Stimulated activated naive B cell treated with anti-CD40 and anti-IgM and Interleukin-4, amounts not matched to agents 10 μg/mL and 1 μg/mL and 100 μg/mL, for 72 hours (primary cell): ENCODE measurements around the gene RBFOX1.

ENCODE experiments used
- ATAC-seq, 2 donors: fragments of 150-1000 bp; cut with Tn5 transposase; replicated peaks; 2 replicates each; pipeline ENCODE4 v1.10.0; 2021; ENCODE audit warnings: moderate library complexity in 1 of 2
- DNase-seq: peaks from one replicate; pipeline ENCODE4 v3.0.0; 2021
- H3K27ac Mint-ChIP-seq: one replicate; pipeline ENCODE4 v1.8.0; 2022; ENCODE audit warnings: mild to moderate bottlenecking, mixed read lengths
- H3K27me3 Mint-ChIP-seq, 2 donors: one replicate each; pipeline ENCODE4 v1.8.0; 2022; ENCODE audit warnings: mixed read lengths in 2 of 2
- H3K36me3 Mint-ChIP-seq, 2 donors: one replicate each; pipeline ENCODE4 v1.8.0; 2022; ENCODE audit warnings: mixed read lengths in 2 of 2, mild to moderate bottlenecking in 1 of 2
- H3K4me1 Mint-ChIP-seq, 2 donors: one replicate each; pipeline ENCODE4 v1.8.0; 2022; ENCODE audit warnings: mixed read lengths in 2 of 2, mild to moderate bottlenecking in 1 of 2
- H3K4me3 Mint-ChIP-seq, 2 donors: one replicate each; pipeline ENCODE4 v1.8.0; 2022; ENCODE audit warnings: mild to moderate bottlenecking in 2 of 2, mixed read lengths in 2 of 2, moderate library complexity in 1 of 2
- H3K9me3 Mint-ChIP-seq, 2 donors: one replicate each; pipeline ENCODE4 v1.8.0; 2022; ENCODE audit warnings: mixed read lengths in 2 of 2, mild to moderate bottlenecking in 1 of 2

RBFOX1 gene

GRCh38 chr16:7398536-7398935 is 65.9 kb downstream of the RBFOX1 start:
- DNase-seq (no peak), ATAC-seq (no peak)
- Mint-ChIP-seq H3K27me3 (no peaks in the 10 kb centered on the region), H3K36me3 (no peaks in the 10 kb centered on the region), H3K4me1 (no peaks in the 10 kb centered on the region), H3K4me3 (no peak overlapping the region), H3K9me3 (peaks cover 1 to 6% of the 10 kb centered on the region in 2 donors), H3K27ac (no peak overlapping the region)

- no peak overlapping the region for H3K27ac Mint-ChIP-seq
- H3K4me1 Mint-ChIP-seq: no peaks in the 10 kb centered on the region
Observed at GRCh38 chr16:7399296-7399695, 66.7 kb downstream of the RBFOX1 start.

GRCh38 chr16:7400117-7400890 is 67.7 kb downstream of the RBFOX1 start:
- H3K4me1 Mint-ChIP-seq: no peaks in the 10 kb centered on the region
- DNase-seq (no peak), ATAC-seq (no peak)
- H3K27ac Mint-ChIP-seq: no peak overlapping the region
- H3K36me3 Mint-ChIP-seq: no peaks in the 10 kb centered on the region
- H3K4me3 Mint-ChIP-seq: no peak overlapping the region
- peaks cover 0 to 1% of the 10 kb centered on the region in 2 donors for H3K9me3 Mint-ChIP-seq
- no peaks in the 10 kb centered on the region for H3K27me3 Mint-ChIP-seq

More at GRCh38 chr16:7399296-7399695, 66.7 kb downstream of the RBFOX1 start:
- Mint-ChIP-seq H3K9me3 (peaks cover 1 to 6% of the 10 kb centered on the region in 2 donors), H3K36me3 (no peaks in the 10 kb centered on the region), H3K4me3 (no peak overlapping the region), H3K27me3 (no peaks in the 10 kb centered on the region)
- DNase-seq (no peak), ATAC-seq (no peak)

GRCh38 chr16:7404217-7404616 is 71.6 kb downstream of the RBFOX1 start:
- Mint-ChIP-seq H3K4me3 (no peak overlapping the region), H3K27me3 (peaks cover 0 to 6% of the 10 kb centered on the region in 2 donors), H3K4me1 (no peaks in the 10 kb centered on the region), H3K36me3 (no peaks in the 10 kb centered on the region), H3K27ac (no peak overlapping the region), H3K9me3 (peaks cover 0 to 2% of the 10 kb centered on the region in 2 donors)
- no peak for ATAC-seq
- no peak for DNase-seq

- H3K36me3 Mint-ChIP-seq: no peaks in the 10 kb centered on the region
- H3K27me3 Mint-ChIP-seq: peaks cover 0 to 6% of the 10 kb centered on the region in 2 donors
- H3K9me3 Mint-ChIP-seq: peaks cover 0 to 2% of the 10 kb centered on the region in 2 donors
- ATAC-seq (no peak), DNase-seq (no peak)
- no peaks in the 10 kb centered on the region for H3K4me1 Mint-ChIP-seq
- H3K27ac Mint-ChIP-seq: no peak overlapping the region
- H3K4me3 Mint-ChIP-seq: no peak overlapping the region
Observed at GRCh38 chr16:7405166-7405565, 72.5 kb downstream of the RBFOX1 start.

GRCh38 chr16:7408700-7409365 is 76.2 kb downstream of the RBFOX1 start:
- Mint-ChIP-seq H3K27me3 (peaks cover 0 to 6% of the 10 kb centered on the region in 2 donors), H3K36me3 (no peaks in the 10 kb centered on the region), H3K4me1 (no peaks in the 10 kb centered on the region), H3K9me3 (peaks cover 0 to 6% of the 10 kb centered on the region in 2 donors), H3K27ac (no peak overlapping the region), H3K4me3 (no peak overlapping the region)
- ATAC-seq (no peak), DNase-seq (no peak)

- Mint-ChIP-seq H3K36me3 (no peaks in the 10 kb centered on the region), H3K27me3 (no peaks in the 10 kb centered on the region), H3K4me1 (no peaks in the 10 kb centered on the region), H3K27ac (no peak overlapping the region), H3K4me3 (no peak overlapping the region), H3K9me3 (peaks cover 0 to 3% of the 10 kb centered on the region in 2 donors)
- no peak for DNase-seq
- ATAC-seq: no peak
Observed at GRCh38 chr16:7419441-7419840, 86.8 kb downstream of the RBFOX1 start.

GRCh38 chr16:7420079-7420478 is 87.4 kb downstream of the RBFOX1 start:
- no peak for DNase-seq
- Mint-ChIP-seq H3K36me3 (no peaks in the 10 kb centered on the region), H3K9me3 (peaks cover 0 to 3% of the 10 kb centered on the region in 2 donors), H3K27me3 (no peaks in the 10 kb centered on the region), H3K27ac (no peak overlapping the region), H3K4me1 (no peaks in the 10 kb centered on the region), H3K4me3 (no peak overlapping the region)
- ATAC-seq: no peak

GRCh38 chr16:7420843-7421242 is 88.2 kb downstream of the RBFOX1 start:
- DNase-seq: no peak
- Mint-ChIP-seq H3K4me3 (no peak overlapping the region), H3K4me1 (no peaks in the 10 kb centered on the region), H3K36me3 (no peaks in the 10 kb centered on the region), H3K9me3 (peaks cover 0 to 3% of the 10 kb centered on the region in 2 donors), H3K27ac (no peak overlapping the region), H3K27me3 (no peaks in the 10 kb centered on the region)
- ATAC-seq: no peak

GRCh38 chr16:7421578-7421977 is 88.9 kb downstream of the RBFOX1 start:
- ATAC-seq (no peak), DNase-seq (no peak)
- Mint-ChIP-seq H3K27ac (no peak overlapping the region), H3K36me3 (no peaks in the 10 kb centered on the region), H3K4me1 (no peaks in the 10 kb centered on the region), H3K9me3 (peaks cover 3 to 5% of the 10 kb centered on the region in 2 donors), H3K27me3 (no peaks in the 10 kb centered on the region), H3K4me3 (no peak overlapping the region)

GRCh38 chr16:7422036-7422888 is 89.6 kb downstream of the RBFOX1 start:
- ATAC-seq: no peak
- Mint-ChIP-seq H3K4me3 (no peak overlapping the region), H3K27ac (no peak overlapping the region), H3K9me3 (peaks cover 6 to 9% of the 10 kb centered on the region in 2 donors), H3K27me3 (no peaks in the 10 kb centered on the region), H3K4me1 (no peaks in the 10 kb centered on the region), H3K36me3 (no peaks in the 10 kb centered on the region)
- no peak for DNase-seq

- Mint-ChIP-seq H3K4me1 (no peaks in the 10 kb centered on the region), H3K36me3 (no peaks in the 10 kb centered on the region), H3K27ac (no peak overlapping the region), H3K4me3 (no peak overlapping the region), H3K9me3 (peaks cover 9 to 10% of the 10 kb centered on the region in 2 donors), H3K27me3 (no peaks in the 10 kb centered on the region)
- ATAC-seq (no peak), DNase-seq (no peak)
Observed at GRCh38 chr16:7423434-7424044, 90.9 kb downstream of the RBFOX1 start.

- no peak for ATAC-seq
- no peaks in the 10 kb centered on the region for H3K4me1 Mint-ChIP-seq
- H3K9me3 Mint-ChIP-seq: peaks cover 9 to 10% of the 10 kb centered on the region in 2 donors
- no peaks in the 10 kb centered on the region for H3K27me3 Mint-ChIP-seq
- no peak for DNase-seq
- no peaks in the 10 kb centered on the region for H3K36me3 Mint-ChIP-seq
- H3K27ac Mint-ChIP-seq: no peak overlapping the region
- no peak overlapping the region for H3K4me3 Mint-ChIP-seq
Observed at GRCh38 chr16:7426161-7426560, 93.5 kb downstream of the RBFOX1 start.

- H3K27ac Mint-ChIP-seq: no peak overlapping the region
- peaks cover 5 to 10% of the 10 kb centered on the region in 2 donors for H3K9me3 Mint-ChIP-seq
- no peak overlapping the region for H3K4me3 Mint-ChIP-seq
- no peaks in the 10 kb centered on the region for H3K27me3 Mint-ChIP-seq
- H3K36me3 Mint-ChIP-seq: no peaks in the 10 kb centered on the region
- ATAC-seq (no peak), DNase-seq (no peak)
- no peaks in the 10 kb centered on the region for H3K4me1 Mint-ChIP-seq
Observed at GRCh38 chr16:7431723-7432122, 99.1 kb downstream of the RBFOX1 start.
